Chondrocyte (in vitro differentiated cells): Measurements from ENCODE around the gene ALK. TPM values are rescaled to one million over a fixed set of nuclear protein-coding genes. Genes with fewer than 3 reads are reported as not detected.

Experiments
- DNase-seq: peaks from one replicate; pipeline ENCODE4 v3.0.0; 2021; ENCODE audit warnings: mixed read lengths, low spot score
- H3K27ac Mint-ChIP-seq: one replicate; pipeline ENCODE4 v1.8.0; 2021; ENCODE audit warnings: mild to moderate bottlenecking, moderate library complexity, mixed read lengths; ENCODE audit not compliant: unreplicated experiment
- H3K27me3 Mint-ChIP-seq: 2 replicates; pipeline ENCODE4 v1.8.0; 2021; ENCODE audit warnings: low read depth, mixed read lengths
- H3K36me3 Mint-ChIP-seq: 2 replicates; pipeline ENCODE4 v1.8.0; 2021; ENCODE audit warnings: low read depth, mixed read lengths
- H3K4me1 Mint-ChIP-seq: 2 replicates; pipeline ENCODE4 v1.8.0; 2021; ENCODE audit warnings: low read depth, mild to moderate bottlenecking, mixed read lengths
- H3K4me3 Mint-ChIP-seq: one replicate; pipeline ENCODE4 v1.8.0; 2021; ENCODE audit warnings: mild to moderate bottlenecking, moderate library complexity, mixed read lengths; ENCODE audit not compliant: unreplicated experiment
- H3K9me3 Mint-ChIP-seq: 2 replicates; pipeline ENCODE4 v1.8.0; 2021; ENCODE audit warnings: low read depth, mixed read lengths
- CTCF ChIP-seq: fragments of 200-600 bp; sonication (generic); IDR thresholded peaks from 2 replicates; pipeline ENCODE4 v1.5.0; 2021; ENCODE audit warnings: antibody characterized with exemption, mild to moderate bottlenecking, moderate library complexity
- total RNA-seq: library from RNA; stranded (reverse); gene quantifications from 3 replicates; pipeline ENCODE4 v1.2.1, GENCODE V29; 2021

ALK gene
- total RNA-seq, 1 donor from 2014 or later, result 0.07 TPM

- no peak for DNase-seq
- Mint-ChIP-seq H3K9me3 (peaks cover 3% of the 10 kb centered on the region), H3K27ac (no peak overlapping the region), H3K36me3 (no peaks in the 10 kb centered on the region), H3K27me3 (peaks cover 4% of the 10 kb centered on the region), H3K4me1 (peaks cover 15% of the 10 kb centered on the region), H3K4me3 (no peak overlapping the region)
- TF ChIP-seq CTCF, result no peak
Measured at GRCh38 chr2:29417630-29418029, 503.8 kb downstream of the ALK start.

GRCh38 chr2:29412197-29412925 lies 509.0 kb downstream of the ALK start:
- Mint-ChIP-seq H3K27me3 (peaks cover 4% of the 10 kb centered on the region), H3K4me3 (no peak overlapping the region), H3K4me1 (no peaks in the 10 kb centered on the region), H3K9me3 (peaks cover 7% of the 10 kb centered on the region), H3K36me3 (no peaks in the 10 kb centered on the region), H3K27ac (no peak overlapping the region)
- DNase-seq, result no peak
- TF ChIP-seq CTCF, result no peak

- no peak for TF ChIP-seq CTCF
- Mint-ChIP-seq H3K4me1 (no peaks in the 10 kb centered on the region), H3K27me3 (peaks cover 6% of the 10 kb centered on the region), H3K9me3 (no peaks in the 10 kb centered on the region), H3K27ac (no peak overlapping the region), H3K4me3 (no peak overlapping the region), H3K36me3 (no peaks in the 10 kb centered on the region)
- DNase-seq, result no peak
Measured at GRCh38 chr2:29405707-29406106, 515.7 kb downstream of the ALK start.

- TF ChIP-seq CTCF, result no peak
- H3K9me3 Mint-ChIP-seq, result no peaks in the 10 kb centered on the region
- H3K4me3 Mint-ChIP-seq, result no peak overlapping the region
- H3K27ac Mint-ChIP-seq, result no peak overlapping the region
- no peaks in the 10 kb centered on the region for H3K36me3 Mint-ChIP-seq
- H3K4me1 Mint-ChIP-seq, result no peaks in the 10 kb centered on the region
- DNase-seq, result no peak
- peaks cover 6% of the 10 kb centered on the region for H3K27me3 Mint-ChIP-seq
Measured at GRCh38 chr2:29405266-29405665, 516.1 kb downstream of the ALK start.

GRCh38 chr2:29401994-29402393 lies 519.4 kb downstream of the ALK start:
- H3K27me3 Mint-ChIP-seq, result peaks cover 6% of the 10 kb centered on the region
- H3K4me3 Mint-ChIP-seq, result no peak overlapping the region
- H3K27ac Mint-ChIP-seq, result no peak overlapping the region
- no peaks in the 10 kb centered on the region for H3K9me3 Mint-ChIP-seq
- H3K36me3 Mint-ChIP-seq, result no peaks in the 10 kb centered on the region
- peaks cover 11% of the 10 kb centered on the region for H3K4me1 Mint-ChIP-seq
- DNase-seq, result no peak
- TF ChIP-seq CTCF, result no peak
